Lower leg skin (tissue), 4 donors: ENCODE data around the gene KCNH3. TPM values are rescaled to one million over a fixed set of nuclear protein-coding genes. Genes with fewer than 3 reads are reported as not detected.
A peak's percentile ranks its signal among the peaks of the same experiment; 100 is the strongest.

Source experiments
- DNase-seq, 2 donors: peaks; one replicate each; pipeline ENCODE4 v3.0.0-alpha.2; 2019; ENCODE audit warnings: low spot score in 2 of 2
- H3K4me3 ChIP-seq: fragments of 200-600 bp; sonication (generic); 2 replicates; pipeline ENCODE4 v1.5.1; 2017; ENCODE audit warnings: mild to moderate bottlenecking, low read depth; ENCODE audit not compliant: poor library complexity, severe bottlenecking
- CTCF ChIP-seq, 3 donors: fragments of 450-650 bp; IDR thresholded peaks; one replicate each; pipeline ENCODE4 v1.5.1; 2016; ENCODE audit warnings: antibody characterized with exemption in 3 of 3, mild to moderate bottlenecking in 3 of 3, moderate library complexity in 2 of 3
- POLR2A ChIP-seq, 2 donors: fragments of 450-650 bp; IDR thresholded peaks; one replicate each; pipeline ENCODE4 v1.6.1; 2016 to 2017; ENCODE audit warnings: antibody characterized with exemption in 2 of 2, mild to moderate bottlenecking in 1 of 2, moderate library complexity in 1 of 2
- WGBS, 2 donors: methylation state at CpG; one replicate each; pipeline ENCODE4 v1.1.5; 2018; 5-methylcytosine and 5-hydroxymethylcytosine counted together
- intact Hi-C: fragments of 100-400 bp; cut with DNase I; formaldehyde crosslinking; loops from one replicate; pipeline ENCODE4 v1.15.0; 2023; ENCODE audit warnings: low total_unique reads
- total RNA-seq, 4 donors: library from RNA; depleted of rRNA; stranded (reverse); fragments of >200 nt; gene quantifications; one replicate each; pipeline ENCODE4 v1.1.0, GENCODE V29; 2016

KCNH3 gene
- total RNA-seq, 4 donors from 2014 or later, result 0.17 to 1.1 TPM; not detected in 2

- intact Hi-C loops, result no loop called here
- WGBS, 2 donors, result 84 to 89% methylated on average over 13 of the region's 13 CpGs
- peak in 1 of 2 donors; percentile 58 for DNase-seq
- no peak overlapping the region for H3K4me3 ChIP-seq
- TF ChIP-seq POLR2A (IDR thresholded peaks at IDR 0.05) (no peak), CTCF (IDR thresholded peaks at IDR 0.05) (no peak)
Observed at GRCh38 chr12:49578471-49579112, 39.8 kb downstream of the KCNH3 start.

- peak; percentile 32 to 82 for DNase-seq
- 28 to 30% methylated on average over 8 of the region's 8 CpGs for WGBS, 2 donors
- intact Hi-C loops, result no loop called here
- H3K4me3 ChIP-seq, result no peak overlapping the region
- no peak for TF ChIP-seq POLR2A (IDR thresholded peaks at IDR 0.05)
- no peak for TF ChIP-seq CTCF (IDR thresholded peaks at IDR 0.05)
Observed at GRCh38 chr12:49580572-49581535, 42.0 kb downstream of the KCNH3 start.

- intact Hi-C loops, result no loop called here
- TF ChIP-seq POLR2A (IDR thresholded peaks at IDR 0.05) (no peak), CTCF (IDR thresholded peaks at IDR 0.05) (no peak)
- peak in 1 of 2 donors; percentile 9 for DNase-seq
- WGBS, 2 donors, result 85 to 87% methylated on average over 1 of the region's 1 CpG
- no peak overlapping the region for H3K4me3 ChIP-seq
Observed at GRCh38 chr12:49582201-49582600, 43.4 kb downstream of the KCNH3 start.

DNA sequence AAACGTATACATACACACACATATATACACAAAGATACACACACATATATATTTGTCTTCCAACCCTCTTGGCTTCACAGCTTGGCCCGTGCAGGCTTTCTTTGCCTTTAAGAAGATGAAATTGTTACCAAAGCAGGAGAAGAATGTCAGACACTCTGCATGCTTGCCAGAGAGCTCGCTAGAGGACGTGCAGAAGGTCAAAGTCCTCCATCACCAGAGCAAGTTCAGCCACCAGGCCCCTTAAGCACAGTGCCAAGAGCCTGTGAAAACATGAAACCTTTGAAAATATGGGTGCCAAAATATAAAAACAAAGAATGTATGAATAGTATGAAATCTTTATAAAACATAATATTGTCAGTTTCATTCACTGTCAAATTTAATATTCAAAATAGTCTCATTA is 44.0 kb downstream of the KCNH3 start:
- WGBS, 2 donors, result 70 to 71% methylated on average over 4 of the region's 4 CpGs
- TF ChIP-seq CTCF (IDR thresholded peaks at IDR 0.05) (no peak), POLR2A (IDR thresholded peaks at IDR 0.05) (no peak)
- DNase-seq, result peak in 1 of 2 donors; percentile 10
- intact Hi-C loops, result no loop called here
- no peak overlapping the region for H3K4me3 ChIP-seq

- WGBS, 2 donors, result 72 to 84% methylated on average over 13 of the region's 13 CpGs
- intact Hi-C loops, result no loop called here
- DNase-seq, result peak in 1 of 2 donors; percentile 52
- TF ChIP-seq POLR2A (IDR thresholded peaks at IDR 0.05), result no peak
- no peak for TF ChIP-seq CTCF (IDR thresholded peaks at IDR 0.05)
- H3K4me3 ChIP-seq, result no peak overlapping the region
Observed at GRCh38 chr12:49583366-49584094, 44.7 kb downstream of the KCNH3 start.
